Lower leg skin (tissue), 4 donors: Measurements from ENCODE around the gene CDCA8. TPM values are rescaled to one million over a fixed set of nuclear protein-coding genes. Genes with fewer than 3 reads are reported as not detected.
A peak's percentile ranks its signal among the peaks of the same experiment; 100 is the strongest.

Source experiments
- DNase-seq, 2 donors: peaks; one replicate each; pipeline ENCODE4 v3.0.0-alpha.2; 2019; ENCODE audit warnings: low spot score in 2 of 2
- H3K4me3 ChIP-seq: fragments of 200-600 bp; sonication (generic); 2 replicates; pipeline ENCODE4 v1.5.1; 2017; ENCODE audit warnings: mild to moderate bottlenecking, low read depth; ENCODE audit not compliant: poor library complexity, severe bottlenecking
- CTCF ChIP-seq, 3 donors: fragments of 450-650 bp; IDR thresholded peaks; one replicate each; pipeline ENCODE4 v1.5.1; 2016; ENCODE audit warnings: antibody characterized with exemption in 3 of 3, mild to moderate bottlenecking in 3 of 3, moderate library complexity in 2 of 3
- POLR2A ChIP-seq, 2 donors: fragments of 450-650 bp; IDR thresholded peaks; one replicate each; pipeline ENCODE4 v1.6.1; 2016 to 2017; ENCODE audit warnings: antibody characterized with exemption in 2 of 2, mild to moderate bottlenecking in 1 of 2, moderate library complexity in 1 of 2
- WGBS, 2 donors: methylation state at CpG; one replicate each; pipeline ENCODE4 v1.1.5; 2018; 5-methylcytosine and 5-hydroxymethylcytosine counted together
- intact Hi-C: fragments of 100-400 bp; cut with DNase I; formaldehyde crosslinking; loops from one replicate; pipeline ENCODE4 v1.15.0; 2023; ENCODE audit warnings: low total_unique reads
- total RNA-seq, 4 donors: library from RNA; depleted of rRNA; stranded (reverse); fragments of >200 nt; gene quantifications; one replicate each; pipeline ENCODE4 v1.1.0, GENCODE V29; 2016

Gene CDCA8
- total RNA-seq, 4 donors from 2014 or later: 1.0 to 3.2 (median 1.8) TPM

GRCh38 chr1:37739222-37739621, 46.9 kb downstream of the CDCA8 start:
- intact Hi-C loops: no loop called here
- WGBS, 2 donors: 51 to 64% methylated on average over 2 of the region's 2 CpGs

GRCh38 chr1:37741130-37741529, 48.8 kb downstream of the CDCA8 start:
- H3K4me3 ChIP-seq: no peak overlapping the region
- peak in 1 of 2 donors; percentile 69 for DNase-seq
- WGBS, 2 donors: 48 to 51% methylated on average over 9 of the region's 9 CpGs
- TF ChIP-seq POLR2A (IDR thresholded peaks at IDR 0.05) (no peak), CTCF (IDR thresholded peaks at IDR 0.05) (no peak)
- intact Hi-C loops: no loop called here

More at GRCh38 chr1:37739222-37739621, 46.9 kb downstream of the CDCA8 start:
- TF ChIP-seq CTCF (IDR thresholded peaks at IDR 0.05) (no peak), POLR2A (IDR thresholded peaks at IDR 0.05) (no peak)
- no peak overlapping the region for H3K4me3 ChIP-seq
- DNase-seq: peak in 1 of 2 donors; percentile 3

- DNase-seq: peak in 1 of 2 donors; percentile 13
- 36 to 37% methylated on average over 6 of the region's 6 CpGs for WGBS, 2 donors
- intact Hi-C loops: no loop called here
- H3K4me3 ChIP-seq: no peak overlapping the region
- TF ChIP-seq POLR2A (IDR thresholded peaks at IDR 0.05) (no peak), CTCF (IDR thresholded peaks at IDR 0.05) (no peak)
Measured at GRCh38 chr1:37741662-37742061, 49.3 kb downstream of the CDCA8 start.

- 88 to 94% methylated on average over 3 of the region's 3 CpGs for WGBS, 2 donors
- intact Hi-C loops: no loop called here
- no peak for TF ChIP-seq CTCF (IDR thresholded peaks at IDR 0.05)
- TF ChIP-seq POLR2A (IDR thresholded peaks at IDR 0.05): no peak
- DNase-seq: no peak
- H3K4me3 ChIP-seq: no peak overlapping the region
Measured at GRCh38 chr1:37746806-37747205, 54.5 kb downstream of the CDCA8 start.

- WGBS, 2 donors: 90 to 97% methylated on average over 1 of the region's 1 CpG
- H3K4me3 ChIP-seq: no peak overlapping the region
- intact Hi-C loops: no loop called here
- DNase-seq: no peak
- TF ChIP-seq POLR2A (IDR thresholded peaks at IDR 0.05): no peak
- no peak for TF ChIP-seq CTCF (IDR thresholded peaks at IDR 0.05)
Measured at GRCh38 chr1:37748565-37748964, 56.2 kb downstream of the CDCA8 start.

- H3K4me3 ChIP-seq: no peak overlapping the region
- TF ChIP-seq CTCF (IDR thresholded peaks at IDR 0.05) (no peak), POLR2A (IDR thresholded peaks at IDR 0.05) (no peak)
- WGBS, 2 donors: 19 to 29% methylated on average over 11 of the region's 11 CpGs
- DNase-seq: no peak
- intact Hi-C loops: no loop called here
Measured at GRCh38 chr1:37752213-37752582, 59.9 kb downstream of the CDCA8 start.
